Kidney epithelial cell (primary cell): ENCODE data around the gene PAN2. TPM values are rescaled to one million over a fixed set of nuclear protein-coding genes. Genes with fewer than 3 reads are reported as not detected.
"Not testable (repeated sequence)": the region's sequence is repeated elsewhere in the genome, so short reads cannot be mapped to it uniquely, and the experiment has no call there.

Experiments
- DNase-seq: peaks from one replicate; pipeline ENCODE4 v3.0.0-alpha.2; 2010; ENCODE audit warnings: low read depth
- H3K27me3 ChIP-seq: 2 replicates; pipeline ENCODE4 v1.6.0; 2011; ENCODE audit warnings: low read length; ENCODE audit not compliant: control insufficient read depth, insufficient read depth
- H3K36me3 ChIP-seq: 2 replicates; pipeline ENCODE4 v1.5.1; 2011; ENCODE audit warnings: low read length; ENCODE audit not compliant: control insufficient read depth, insufficient read depth
- H3K4me3 ChIP-seq: 2 replicates; pipeline ENCODE4 v1.5.1; 2011; ENCODE audit warnings: low read depth, mild to moderate bottlenecking, control low read depth, low read length
- CTCF ChIP-seq: IDR thresholded peaks from 2 replicates; pipeline ENCODE4 v1.5.1; 2011; ENCODE audit warnings: mild to moderate bottlenecking, moderate library complexity, low read length, control low read depth, inconsistent platforms; ENCODE audit not compliant: insufficient read depth, poor library complexity, severe bottlenecking
- total RNA-seq: library from RNA; depleted of rRNA; stranded (reverse); fragments of >200 nt; gene quantifications from 2 replicates; pipeline ENCODE4 v1.2.3, GENCODE V29; 2015

PAN2 gene
- total RNA-seq, 1 donor from 2014 or later, result 21.6 TPM

- peaks cover 3% of the 10 kb centered on the region for H3K36me3 ChIP-seq
- TF ChIP-seq CTCF, result no peak
- DNase-seq, result no peak
- H3K27me3 ChIP-seq, result no peaks in the 10 kb centered on the region
- H3K4me3 ChIP-seq, result no peak overlapping the region
Observed at GRCh38 chr12:56326533-56326932, 7.3 kb downstream of the PAN2 start.

- Histone ChIP-seq H3K27me3 (no peaks in the 10 kb centered on the region), H3K4me3 (no peak overlapping the region), H3K36me3 (peaks cover 3% of the 10 kb centered on the region)
- TF ChIP-seq CTCF, result no peak
- no peak for DNase-seq
Observed at GRCh38 chr12:56326126-56326525, 7.7 kb downstream of the PAN2 start.

- no peak for DNase-seq
- H3K27me3 ChIP-seq, result no peaks in the 10 kb centered on the region
- H3K4me3 ChIP-seq, result no peak overlapping the region
- TF ChIP-seq CTCF, result no peak
- peaks cover 3% of the 10 kb centered on the region for H3K36me3 ChIP-seq
Observed at GRCh38 chr12:56324206-56324605, 9.6 kb downstream of the PAN2 start.

- H3K27me3 ChIP-seq, H3K36me3 ChIP-seq, DNase-seq, H3K4me3 ChIP-seq: not testable (repeated sequence)
Observed at GRCh38 chr12:56321610-56322009, 12.2 kb downstream of the PAN2 start.

- H3K27me3 ChIP-seq, result no peaks in the 10 kb centered on the region
- H3K36me3 ChIP-seq, result peaks cover 3% of the 10 kb centered on the region
- TF ChIP-seq CTCF, result no peak
- H3K4me3 ChIP-seq, result no peak overlapping the region
- no peak for DNase-seq
Observed at GRCh38 chr12:56321027-56321426, 12.8 kb downstream of the PAN2 start.

- no peak for TF ChIP-seq CTCF
- DNase-seq, result no peak
- Histone ChIP-seq H3K27me3 (no peaks in the 10 kb centered on the region), H3K36me3 (no peaks in the 10 kb centered on the region), H3K4me3 (no peak overlapping the region)
Observed at GRCh38 chr12:56317675-56318074, 16.1 kb downstream of the PAN2 start.
